ENCODE results near the gene PTGER4. TPM values are rescaled to one million over a fixed set of nuclear protein-coding genes. Genes with fewer than 3 reads are reported as not detected.

Gene PTGER4
- total and polyA plus RNA-seq, 8 donors = 1.9 to 31.7 (median 17.9) TPM

GRCh38 chr5:40681363-40682153 is 1.8 kb downstream of the PTGER4 start:
- Histone ChIP-seq H3K27ac (peak overlapping the region; percentile 93 to 97 (median 95)), H3K36me3 (peaks cover 0 to 7% (median 0%) of the 10 kb centered on the region in 4 donors), H3K9me3 (no peaks in the 10 kb centered on the region), H3K4me3 (peak overlapping the region; percentile 65 to 85 (median 76)), H3K4me1 (peaks cover 0 to 83% (median 63%) of the 10 kb centered on the region in 4 donors), H3K27me3 (no peaks in the 10 kb centered on the region)
- 2 to 5% (median 3%) methylated on average over 37 to 67 of the region's 67 CpGs for WGBS, 5 donors
- no peak for TF ChIP-seq POLR2A (IDR thresholded peaks at IDR 0.05)
- TF ChIP-seq POLR2AphosphoS5 (IDR thresholded peaks at IDR 0.05) = no peak
- no peak for TF ChIP-seq CTCF (IDR thresholded peaks at IDR 0.05)
- intact Hi-C loops (cut with DNase I; ENCODE audit: low total_unique reads) = no loop called here
- DNase-seq = peak; percentile 44 to 66

GRCh38 chr5:40682154-40683017 is 2.7 kb downstream of the PTGER4 start:
- Histone ChIP-seq H3K9me3 (no peaks in the 10 kb centered on the region), H3K4me1 (peaks cover 3 to 83% (median 63%) of the 10 kb centered on the region in 4 donors), H3K27ac (peak overlapping the region; percentile 93 to 97 (median 95)), H3K4me3 (peak overlapping the region; percentile 65 to 85 (median 76)), H3K36me3 (peaks cover 0 to 12% (median 0%) of the 10 kb centered on the region in 4 donors), H3K27me3 (no peaks in the 10 kb centered on the region)
- intact Hi-C loops (cut with DNase I; ENCODE audit: low total_unique reads) = no loop called here
- TF ChIP-seq EP300 (IDR thresholded peaks at IDR 0.05) (no peak), POLR2AphosphoS5 (IDR thresholded peaks at IDR 0.05) (peak in 1 of 3 donors; percentile 39), POLR2A (IDR thresholded peaks at IDR 0.05) (no peak), CTCF (IDR thresholded peaks at IDR 0.05) (no peak)
- DNase-seq = no peak
- WGBS, 5 donors = 17 to 40% (median 24%) methylated on average over 16 of the region's 16 CpGs

DNA sequence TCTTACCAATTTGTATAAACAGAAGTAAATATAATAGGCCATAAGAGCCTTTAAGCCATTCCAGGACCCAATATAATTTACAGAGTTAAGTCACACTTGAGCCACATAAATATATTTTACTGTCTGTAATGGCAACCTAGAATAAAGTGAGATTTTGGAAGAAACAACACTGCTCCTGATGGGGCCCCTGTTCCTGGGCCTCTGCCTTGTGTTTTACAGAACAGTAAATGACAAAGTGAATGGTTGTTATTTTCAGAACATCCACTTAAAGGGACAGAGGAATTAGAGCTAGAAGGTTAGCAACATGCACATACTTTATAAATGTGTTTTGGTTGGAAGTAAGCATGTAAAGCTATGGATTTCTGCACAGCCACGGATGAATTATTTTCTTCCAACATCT is 3.6 kb downstream of the PTGER4 start:
- TF ChIP-seq EP300 (IDR thresholded peaks at IDR 0.05) (no peak), POLR2AphosphoS5 (IDR thresholded peaks at IDR 0.05) (no peak), POLR2A (IDR thresholded peaks at IDR 0.05) (no peak), CTCF (IDR thresholded peaks at IDR 0.05) (no peak)
- Histone ChIP-seq H3K27me3 (no peaks in the 10 kb centered on the region), H3K4me1 (peaks cover 9 to 84% (median 63%) of the 10 kb centered on the region in 4 donors), H3K4me3 (peak overlapping the region; percentile 65 to 85 (median 76)), H3K9me3 (no peaks in the 10 kb centered on the region), H3K36me3 (peaks cover 0 to 12% (median 0%) of the 10 kb centered on the region in 4 donors), H3K27ac (peak overlapping the region in 4 of 5 donors; percentile 93 to 97 (median 94))
- no peak for DNase-seq
- whole genome bisulfite sequencing, 5 donors = 8 to 27% (median 11%) methylated on average over 1 of the region's 1 CpG
- intact Hi-C loops (cut with DNase I; ENCODE audit: low total_unique reads) = no loop called here

- intact Hi-C loops (cut with DNase I; ENCODE audit: low total_unique reads) = no loop called here
These were observed 5.5 kb downstream of the PTGER4 start for GRCh38 chr5:40685193-40685592.

More at GRCh38 chr5:40685193-40685592, 5.5 kb downstream of the PTGER4 start:
- H3K36me3 ChIP-seq = peaks cover 0 to 15% (median 0%) of the 10 kb centered on the region in 4 donors
- H3K4me3 ChIP-seq = peak overlapping the region; percentile 65 to 85 (median 76)
- H3K9me3 ChIP-seq = no peaks in the 10 kb centered on the region
- H3K27ac ChIP-seq = peak overlapping the region in 4 of 5 donors; percentile 36 to 97 (median 94)
- no peak for DNase-seq
- TF ChIP-seq POLR2A (IDR thresholded peaks at IDR 0.05) (no peak), EP300 (IDR thresholded peaks at IDR 0.05) (no peak), CTCF (IDR thresholded peaks at IDR 0.05) (no peak), POLR2AphosphoS5 (IDR thresholded peaks at IDR 0.05) (no peak)
- no peaks in the 10 kb centered on the region for H3K27me3 ChIP-seq
- H3K4me1 ChIP-seq = peaks cover 9 to 93% (median 65%) of the 10 kb centered on the region in 4 donors
